Mesothelial cell of epicardium (in vitro differentiated cells): ENCODE results near the gene TBC1D22A. TPM values are rescaled to one million over a fixed set of nuclear protein-coding genes. Genes with fewer than 3 reads are reported as not detected.
"Not testable (repeated sequence)": the region's sequence is repeated elsewhere in the genome, so short reads cannot be mapped to it uniquely, and the experiment has no call there.

ENCODE experiments used
- DNase-seq, 2 experiments: peaks; one replicate each; pipeline ENCODE4 v3.0.0; 2021; ENCODE audit warnings: low spot score in 2 of 2; ENCODE audit not compliant: unreplicated experiment in 2 of 2
- H3K27ac Mint-ChIP-seq: 2 replicates; pipeline ENCODE4 v1.8.0; 2021; ENCODE audit warnings: mixed read lengths
- H3K27me3 Mint-ChIP-seq: 2 replicates; pipeline ENCODE4 v1.8.0; 2021; ENCODE audit warnings: low read depth, mixed read lengths
- H3K36me3 Mint-ChIP-seq: 2 replicates; pipeline ENCODE4 v1.8.0; 2021; ENCODE audit warnings: mixed read lengths
- H3K4me1 Mint-ChIP-seq: 2 replicates; pipeline ENCODE4 v1.8.0; 2021; ENCODE audit warnings: mixed read lengths
- H3K4me3 Mint-ChIP-seq: 2 replicates; pipeline ENCODE4 v1.8.0; 2021; ENCODE audit warnings: mild to moderate bottlenecking, moderate library complexity, mixed read lengths
- H3K9me3 Mint-ChIP-seq: 2 replicates; pipeline ENCODE4 v1.8.0; 2021; ENCODE audit warnings: mixed read lengths
- CTCF ChIP-seq: fragments of 200-600 bp; sonication (generic); IDR thresholded peaks from one replicate; pipeline ENCODE4 v1.5.0; 2021; ENCODE audit warnings: antibody characterized with exemption; ENCODE audit not compliant: unreplicated experiment
- total RNA-seq: library from RNA; stranded (reverse); gene quantifications from 3 replicates; pipeline ENCODE4 v1.2.1, GENCODE V29; 2021

The TBC1D22A gene
- total RNA-seq, 1 donor from 2014 or later: 26.6 TPM

GRCh38 chr22:47164514-47165337 is 402.3 kb downstream of the TBC1D22A start:
- H3K27ac Mint-ChIP-seq: no peak overlapping the region
- H3K4me1 Mint-ChIP-seq: no peaks in the 10 kb centered on the region
- H3K27me3 Mint-ChIP-seq: no peaks in the 10 kb centered on the region
- DNase-seq: peak in 1 of 2 experiments; percentile 17
- no peak overlapping the region for H3K4me3 Mint-ChIP-seq
- no peaks in the 10 kb centered on the region for H3K9me3 Mint-ChIP-seq
- no peak for TF ChIP-seq CTCF
- peaks cover 6% of the 10 kb centered on the region for H3K36me3 Mint-ChIP-seq

- H3K36me3 Mint-ChIP-seq: peaks cover 6% of the 10 kb centered on the region
- no peak for TF ChIP-seq CTCF
- no peaks in the 10 kb centered on the region for H3K27me3 Mint-ChIP-seq
- H3K4me1 Mint-ChIP-seq: no peaks in the 10 kb centered on the region
- no peak overlapping the region for H3K4me3 Mint-ChIP-seq
- no peak overlapping the region for H3K27ac Mint-ChIP-seq
- peak in 1 of 2 experiments; percentile 3 for DNase-seq
- no peaks in the 10 kb centered on the region for H3K9me3 Mint-ChIP-seq
Measured at GRCh38 chr22:47165338-47166032, 403.0 kb downstream of the TBC1D22A start.

- Mint-ChIP-seq H3K9me3 (no peaks in the 10 kb centered on the region), H3K27me3 (no peaks in the 10 kb centered on the region), H3K4me1 (no peaks in the 10 kb centered on the region), H3K36me3 (peaks cover 6% of the 10 kb centered on the region), H3K4me3 (no peak overlapping the region), H3K27ac (no peak overlapping the region)
- TF ChIP-seq CTCF: no peak
- DNase-seq: no peak
Measured at GRCh38 chr22:47166033-47166404, 403.6 kb downstream of the TBC1D22A start.

GRCh38 chr22:47166446-47167016 is 404.1 kb downstream of the TBC1D22A start:
- Mint-ChIP-seq H3K27ac (no peak overlapping the region), H3K4me1 (no peaks in the 10 kb centered on the region), H3K36me3 (peaks cover 6% of the 10 kb centered on the region), H3K9me3 (no peaks in the 10 kb centered on the region), H3K4me3 (no peak overlapping the region), H3K27me3 (no peaks in the 10 kb centered on the region)
- no peak for TF ChIP-seq CTCF
- peak in 1 of 2 experiments; percentile 2 for DNase-seq

GRCh38 chr22:47167056-47167455 is 404.6 kb downstream of the TBC1D22A start:
- TF ChIP-seq CTCF: no peak
- no peaks in the 10 kb centered on the region for H3K4me1 Mint-ChIP-seq
- no peaks in the 10 kb centered on the region for H3K9me3 Mint-ChIP-seq

GRCh38 chr22:47167921-47168320 is 405.5 kb downstream of the TBC1D22A start:
- DNase-seq, H3K27me3 Mint-ChIP-seq, H3K4me3 Mint-ChIP-seq, H3K9me3 Mint-ChIP-seq, H3K4me1 Mint-ChIP-seq, H3K27ac Mint-ChIP-seq, H3K36me3 Mint-ChIP-seq: not testable (repeated sequence)

More at GRCh38 chr22:47167056-47167455, 404.6 kb downstream of the TBC1D22A start:
- H3K36me3 Mint-ChIP-seq: peaks cover 6% of the 10 kb centered on the region
- no peak overlapping the region for H3K4me3 Mint-ChIP-seq
- DNase-seq: peak in 1 of 2 experiments; percentile 10
- no peak overlapping the region for H3K27ac Mint-ChIP-seq
- no peaks in the 10 kb centered on the region for H3K27me3 Mint-ChIP-seq
